Neural cell (in vitro differentiated cells): ENCODE results near the gene ZFYVE28. TPM values are rescaled to one million over a fixed set of nuclear protein-coding genes. Genes with fewer than 3 reads are reported as not detected.
"Not testable (repeated sequence)": the region's sequence is repeated elsewhere in the genome, so short reads cannot be mapped to it uniquely, and the experiment has no call there.

Source experiments
- H2AFZ ChIP-seq: fragments of 200-600, 300-800 bp; sonication (generic), shearing (Covaris generic); 2 replicates; pipeline ENCODE4 v1.6.0; 2014; ENCODE audit warnings: low read depth, mild to moderate bottlenecking, antibody characterized with exemption, low read length, moderate library complexity
- H3F3A ChIP-seq: fragments of 200-600 bp; shearing (Covaris generic); 2 replicates; pipeline ENCODE4 v1.6.1; 2016; ENCODE audit warnings: mild to moderate bottlenecking, moderate library complexity, mixed read lengths, antibody characterized with exemption, low read length; ENCODE audit not compliant: insufficient read depth, poor library complexity, severe bottlenecking
- H3K27ac ChIP-seq: fragments of 200-600, 300-800 bp; sonication (generic), shearing (Covaris generic); 2 replicates; pipeline ENCODE4 v1.5.1; 2014; ENCODE audit warnings: mild to moderate bottlenecking, low read length, moderate library complexity
- H3K27me3 ChIP-seq: fragments of 300-800, 200-600 bp; sonication (generic), shearing (Covaris generic); 2 replicates; pipeline ENCODE4 v1.6.0; 2014; ENCODE audit warnings: mild to moderate bottlenecking, low read depth, low read length, moderate library complexity; ENCODE audit not compliant: insufficient read depth
- H3K36me3 ChIP-seq: fragments of 300-800, 200-600 bp; sonication (generic), shearing (Covaris generic); 2 replicates; pipeline ENCODE4 v1.5.1; 2014; ENCODE audit warnings: mild to moderate bottlenecking, antibody characterized with exemption, low read length, moderate library complexity; ENCODE audit not compliant: insufficient read depth
- H3K4me2 ChIP-seq: fragments of 300-800, 200-600 bp; sonication (generic), shearing (Covaris generic); 2 replicates; pipeline ENCODE4 v1.6.0; 2014; ENCODE audit warnings: mild to moderate bottlenecking, low read length
- H3K4me3 ChIP-seq: fragments of 300-800, 200-600 bp; sonication (generic), shearing (Covaris generic); 2 replicates; pipeline ENCODE4 v1.5.1; 2014; ENCODE audit warnings: mild to moderate bottlenecking, low read length, moderate library complexity
- H3K79me2 ChIP-seq: fragments of 200-600 bp; shearing (Covaris generic); replicated peaks from 2 replicates; pipeline ENCODE4 v1.6.0; 2014; ENCODE audit warnings: mild to moderate bottlenecking, low read length, moderate library complexity; ENCODE audit not compliant: insufficient read depth
- H3K9ac ChIP-seq: fragments of 300-800, 200-600 bp; sonication (generic), shearing (Covaris generic); 2 replicates; pipeline ENCODE4 v1.6.1; 2016; ENCODE audit warnings: mild to moderate bottlenecking, low read length, mixed read lengths
- H3K9me2 ChIP-seq: fragments of 200-600 bp; shearing (Covaris generic); 2 replicates; pipeline ENCODE4 v1.6.1; 2016; ENCODE audit warnings: mild to moderate bottlenecking, low read length, mixed read lengths; ENCODE audit not compliant: insufficient read depth
- H3K9me3 ChIP-seq: fragments of 200-600, 300-800 bp; sonication (generic), shearing (Covaris generic); 2 replicates; pipeline ENCODE4 v1.6.1; 2016; ENCODE audit warnings: mild to moderate bottlenecking, mixed run types, low read length, moderate library complexity, mixed read lengths
- H4K20me1 ChIP-seq: fragments of 200-600 bp; shearing (Covaris generic); 2 replicates; pipeline ENCODE4 v1.6.1; 2016; ENCODE audit warnings: mild to moderate bottlenecking, mixed run types; ENCODE audit not compliant: insufficient read depth
- EZH2 ChIP-seq: fragments of 200-600, 300-800 bp; shearing (Covaris generic), sonication (generic); IDR thresholded peaks from 2 replicates; pipeline ENCODE4 v1.6.1; 2014; ENCODE audit warnings: antibody characterized with exemption, low read length, borderline replicate concordance, mild to moderate bottlenecking; ENCODE audit not compliant: insufficient read depth, poor library complexity, severe bottlenecking
- MXI1 ChIP-seq: fragments of 450-650 bp; conservative IDR thresholded peaks from 2 replicates; pipeline ENCODE4 v1.6.1; 2014; ENCODE audit warnings: antibody characterized with exemption, mild to moderate bottlenecking; ENCODE audit not compliant: poor library complexity, severe bottlenecking
- REST ChIP-seq: IDR thresholded peaks from 2 replicates; pipeline ENCODE4 v1.6.1; 2012; ENCODE audit warnings: borderline replicate concordance
- SMC3 ChIP-seq: fragments of 450-650 bp; conservative IDR thresholded peaks from 2 replicates; pipeline ENCODE4 v1.6.1; 2014; ENCODE audit warnings: antibody characterized with exemption, mild to moderate bottlenecking, moderate library complexity; ENCODE audit not compliant: poor library complexity
- TAF1 ChIP-seq: IDR thresholded peaks from 2 replicates; pipeline ENCODE4 v1.6.1; 2012; ENCODE audit warnings: low read depth
- polyA plus RNA-seq: library from polyadenylated mRNA; depleted of rRNA; stranded (reverse); fragments of >200 nt; gene quantifications from 2 replicates; pipeline ENCODE4 v1.2.3, GENCODE V29; 2014

The ZFYVE28 gene
- polyA plus RNA-seq, 1 donor from 2014 or later: 2.4 TPM

- Histone ChIP-seq H3K27ac (no peak overlapping the region), H3K36me3 (no peaks in the 10 kb centered on the region), H4K20me1 (no peaks in the 10 kb centered on the region), H3K9me2 (no peaks in the 10 kb centered on the region), H3K4me2 (no peak overlapping the region), H3K4me3 (no peak overlapping the region), H3K9ac (no peak overlapping the region), H3F3A (no peaks in the 10 kb centered on the region), H3K27me3 (no peaks in the 10 kb centered on the region), H3K79me2 (no peaks in the 10 kb centered on the region), H3K9me3 (no peaks in the 10 kb centered on the region), H2AFZ (no peak overlapping the region)
- no peak for TF ChIP-seq MXI1
- no peak for TF ChIP-seq SMC3
- no peak for TF ChIP-seq REST
- no peak for TF ChIP-seq EZH2
These were observed 34.2 kb downstream of the ZFYVE28 start for GRCh38 chr4:2384245-2384644.

GRCh38 chr4:2383760-2384159 lies 34.7 kb downstream of the ZFYVE28 start:
- Histone ChIP-seq H3K9me2 (no peaks in the 10 kb centered on the region), H3K4me3 (no peak overlapping the region), H3K9me3 (no peaks in the 10 kb centered on the region), H3F3A (no peaks in the 10 kb centered on the region), H3K27ac (no peak overlapping the region), H3K36me3 (no peaks in the 10 kb centered on the region), H3K9ac (no peak overlapping the region), H3K79me2 (no peaks in the 10 kb centered on the region), H3K4me2 (no peak overlapping the region), H2AFZ (no peak overlapping the region), H4K20me1 (no peaks in the 10 kb centered on the region), H3K27me3 (no peaks in the 10 kb centered on the region)
- no peak for TF ChIP-seq TAF1

GRCh38 chr4:2383220-2383631 lies 35.2 kb downstream of the ZFYVE28 start:
- H3K9ac ChIP-seq, H3K9me2 ChIP-seq, H3K27ac ChIP-seq, H3K27me3 ChIP-seq, H3K36me3 ChIP-seq, H3K79me2 ChIP-seq, H4K20me1 ChIP-seq, H3K4me3 ChIP-seq, H3K4me2 ChIP-seq, H3F3A ChIP-seq, H2AFZ ChIP-seq, H3K9me3 ChIP-seq: not testable (repeated sequence)

GRCh38 chr4:2382769-2383202 lies 35.7 kb downstream of the ZFYVE28 start:
- H4K20me1 ChIP-seq, H3K36me3 ChIP-seq, H3K79me2 ChIP-seq, H3K4me2 ChIP-seq, H3K27ac ChIP-seq, H3K9me2 ChIP-seq, H3F3A ChIP-seq, H3K9ac ChIP-seq, H3K27me3 ChIP-seq, H2AFZ ChIP-seq, H3K9me3 ChIP-seq, H3K4me3 ChIP-seq: not testable (repeated sequence)

- not testable (repeated sequence) for H2AFZ ChIP-seq, H3K4me3 ChIP-seq, H3K9ac ChIP-seq, H3K4me2 ChIP-seq, H3K27me3 ChIP-seq, H3K27ac ChIP-seq, H3K79me2 ChIP-seq, H3F3A ChIP-seq, H4K20me1 ChIP-seq, H3K9me3 ChIP-seq, H3K9me2 ChIP-seq, H3K36me3 ChIP-seq
These were observed 37.9 kb downstream of the ZFYVE28 start for GRCh38 chr4:2380589-2380988.
